Epithelial cell of proximal tubule (primary cell): ENCODE data around the gene LRP1-AS. TPM values are rescaled to one million over a fixed set of nuclear protein-coding genes. Genes with fewer than 3 reads are reported as not detected.
A peak's percentile ranks its signal among the peaks of the same experiment; 100 is the strongest.

Experiments
- DNase-seq: peaks from one replicate; pipeline ENCODE4 v3.0.0-alpha.2; 2011; ENCODE audit warnings: low read depth
- H3K4me3 ChIP-seq: 2 replicates; pipeline ENCODE4 v1.5.1; 2011; ENCODE audit warnings: low read depth, mild to moderate bottlenecking, low read length
- total RNA-seq: library from RNA; depleted of rRNA; stranded (reverse); fragments of >200 nt; gene quantifications from 2 replicates; pipeline ENCODE4 v1.2.3, GENCODE V29; 2015
- TF ChIP-seq, protein P1 (sequence below): conservative IDR thresholded peaks from 2 replicates; pipeline ENCODE4 v1.5.1; 2012; ENCODE audit warnings: low read depth, mild to moderate bottlenecking, low read length

Gene LRP1-AS
- total RNA-seq, 1 donor from 2014 or later: not detected

DNA sequence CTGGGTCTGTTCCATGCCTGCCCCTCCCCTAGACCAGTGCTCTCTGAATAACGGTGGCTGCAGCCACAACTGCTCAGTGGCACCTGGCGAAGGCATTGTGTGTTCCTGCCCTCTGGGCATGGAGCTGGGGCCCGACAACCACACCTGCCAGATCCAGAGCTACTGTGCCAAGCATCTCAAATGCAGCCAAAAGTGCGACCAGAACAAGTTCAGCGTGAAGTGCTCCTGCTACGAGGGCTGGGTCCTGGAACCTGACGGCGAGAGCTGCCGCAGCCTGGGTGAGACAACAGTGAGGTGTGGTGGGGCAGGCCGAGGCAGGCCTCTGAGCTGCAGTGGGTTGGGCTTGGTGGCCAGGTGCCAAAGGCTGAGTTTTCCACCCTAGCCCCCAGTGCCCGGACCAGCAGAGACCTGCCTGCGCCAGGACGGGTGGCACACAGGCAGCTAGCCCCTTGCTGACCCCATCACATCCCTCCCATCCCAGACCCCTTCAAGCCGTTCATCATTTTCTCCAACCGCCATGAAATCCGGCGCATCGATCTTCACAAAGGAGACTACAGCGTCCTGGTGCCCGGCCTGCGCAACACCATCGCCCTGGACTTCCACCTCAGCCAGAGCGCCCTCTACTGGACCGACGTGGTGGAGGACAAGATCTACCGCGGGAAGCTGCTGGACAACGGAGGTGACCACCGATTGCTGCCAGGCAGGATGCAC lies 28.2 kb upstream of the LRP1-AS start:
- H3K4me3 ChIP-seq: no peak overlapping the region
- TF ChIP-seq, protein P1, sequence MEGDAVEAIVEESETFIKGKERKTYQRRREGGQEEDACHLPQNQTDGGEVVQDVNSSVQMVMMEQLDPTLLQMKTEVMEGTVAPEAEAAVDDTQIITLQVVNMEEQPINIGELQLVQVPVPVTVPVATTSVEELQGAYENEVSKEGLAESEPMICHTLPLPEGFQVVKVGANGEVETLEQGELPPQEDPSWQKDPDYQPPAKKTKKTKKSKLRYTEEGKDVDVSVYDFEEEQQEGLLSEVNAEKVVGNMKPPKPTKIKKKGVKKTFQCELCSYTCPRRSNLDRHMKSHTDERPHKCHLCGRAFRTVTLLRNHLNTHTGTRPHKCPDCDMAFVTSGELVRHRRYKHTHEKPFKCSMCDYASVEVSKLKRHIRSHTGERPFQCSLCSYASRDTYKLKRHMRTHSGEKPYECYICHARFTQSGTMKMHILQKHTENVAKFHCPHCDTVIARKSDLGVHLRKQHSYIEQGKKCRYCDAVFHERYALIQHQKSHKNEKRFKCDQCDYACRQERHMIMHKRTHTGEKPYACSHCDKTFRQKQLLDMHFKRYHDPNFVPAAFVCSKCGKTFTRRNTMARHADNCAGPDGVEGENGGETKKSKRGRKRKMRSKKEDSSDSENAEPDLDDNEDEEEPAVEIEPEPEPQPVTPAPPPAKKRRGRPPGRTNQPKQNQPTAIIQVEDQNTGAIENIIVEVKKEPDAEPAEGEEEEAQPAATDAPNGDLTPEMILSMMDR: peak; percentile 61
- DNase-seq: no peak

DNA sequence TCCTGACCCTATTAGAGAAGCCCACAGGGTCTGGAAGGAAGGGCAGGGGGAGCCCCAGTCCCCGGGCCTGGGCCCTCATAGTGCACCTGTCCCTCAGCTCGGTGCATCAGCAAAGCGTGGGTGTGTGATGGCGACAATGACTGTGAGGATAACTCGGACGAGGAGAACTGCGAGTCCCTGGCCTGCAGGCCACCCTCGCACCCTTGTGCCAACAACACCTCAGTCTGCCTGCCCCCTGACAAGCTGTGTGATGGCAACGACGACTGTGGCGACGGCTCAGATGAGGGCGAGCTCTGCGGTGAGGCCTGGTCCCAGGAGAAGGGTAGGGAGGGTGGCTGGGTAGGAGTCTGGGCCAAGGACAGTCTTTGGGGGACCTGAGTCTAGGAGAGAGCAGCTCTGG lies 26.3 kb upstream of the LRP1-AS start:
- TF ChIP-seq, protein P1: no peak
- DNase-seq: no peak
- H3K4me3 ChIP-seq: no peak overlapping the region

DNA sequence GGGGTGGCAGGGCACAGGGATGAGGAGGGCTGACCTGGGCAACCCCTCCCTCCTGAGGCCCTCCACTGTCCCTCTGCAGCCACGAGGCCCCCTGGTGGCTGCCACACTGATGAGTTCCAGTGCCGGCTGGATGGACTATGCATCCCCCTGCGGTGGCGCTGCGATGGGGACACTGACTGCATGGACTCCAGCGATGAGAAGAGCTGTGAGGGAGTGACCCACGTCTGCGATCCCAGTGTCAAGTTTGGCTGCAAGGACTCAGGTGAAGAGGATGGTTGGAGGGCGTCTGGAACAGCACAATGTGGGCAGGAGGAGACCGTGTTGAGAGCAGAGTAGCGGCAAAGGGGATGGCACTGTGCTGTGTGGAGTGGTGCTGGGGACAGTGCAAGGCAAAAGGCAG lies 25.7 kb upstream of the LRP1-AS start:
- TF ChIP-seq, protein P1: peak; percentile 72
- DNase-seq: no peak

DNA sequence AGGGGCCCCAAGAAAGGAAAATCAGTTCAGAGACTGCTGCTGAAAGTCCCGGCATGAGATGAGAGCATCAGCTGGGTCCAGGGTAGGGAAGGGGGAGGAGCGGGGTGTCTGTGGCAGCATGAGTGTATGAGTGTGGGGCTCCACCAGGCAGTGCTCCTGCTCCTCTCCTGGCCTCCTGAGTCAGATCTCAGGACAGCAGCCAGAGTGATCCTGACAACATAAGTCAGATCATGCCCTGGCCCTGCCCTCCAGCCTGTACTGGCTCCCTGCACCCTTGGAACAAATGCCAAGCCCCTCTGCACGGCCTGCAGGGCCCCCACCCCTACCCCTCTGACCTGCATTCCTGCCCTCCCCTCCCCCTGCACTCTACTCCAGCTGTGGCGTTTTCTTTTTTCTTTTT lies 24.2 kb upstream of the LRP1-AS start:
- DNase-seq: no peak
- TF ChIP-seq, protein P1: no peak
- no peak overlapping the region for H3K4me3 ChIP-seq

More for the DNA sequence above, 25.7 kb upstream of the LRP1-AS start:
- H3K4me3 ChIP-seq: no peak overlapping the region

DNA sequence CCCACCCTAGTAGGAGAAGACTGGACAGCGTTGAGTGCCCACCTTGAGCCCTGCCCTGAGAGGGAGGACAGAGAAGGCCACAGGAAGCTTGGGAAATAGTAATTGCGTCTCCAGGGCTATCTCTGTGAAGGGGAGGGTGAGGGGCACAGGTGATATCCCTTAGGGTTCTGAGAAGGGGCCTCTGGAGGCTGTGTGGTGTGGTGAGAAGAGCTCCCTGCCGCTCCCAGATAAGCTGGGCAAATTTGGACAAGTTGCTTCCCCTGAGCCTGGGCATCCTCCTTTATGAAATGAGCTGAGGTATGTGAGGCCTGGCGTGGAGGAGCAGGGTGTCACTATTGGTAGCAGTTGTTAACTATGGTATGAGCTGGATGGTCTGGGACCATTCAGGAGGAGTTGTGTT lies 23.5 kb upstream of the LRP1-AS start:
- TF ChIP-seq, protein P1: no peak
- DNase-seq: no peak
- no peak overlapping the region for H3K4me3 ChIP-seq

DNA sequence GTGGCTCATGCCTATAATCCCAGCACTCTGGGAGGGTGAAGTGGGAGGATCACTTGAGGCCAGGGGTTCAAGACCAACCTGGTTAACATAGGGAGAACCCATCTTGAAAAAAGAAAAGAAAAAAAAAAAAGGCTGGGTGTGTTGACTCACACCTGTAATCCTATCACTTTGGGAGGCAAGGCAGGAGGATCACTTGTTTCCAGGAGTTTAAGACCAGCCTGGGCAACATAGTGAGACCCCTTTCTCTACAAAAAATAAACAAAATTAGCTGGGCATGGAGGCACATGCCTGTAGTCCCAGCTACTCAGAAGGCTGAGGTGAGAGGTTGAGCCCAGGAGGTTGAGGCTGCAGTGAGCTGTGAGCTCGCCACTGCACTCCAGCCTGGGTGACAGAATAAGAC lies 23.0 kb upstream of the LRP1-AS start:
- no peak for DNase-seq
- no peak overlapping the region for H3K4me3 ChIP-seq
- TF ChIP-seq, protein P1: no peak

DNA sequence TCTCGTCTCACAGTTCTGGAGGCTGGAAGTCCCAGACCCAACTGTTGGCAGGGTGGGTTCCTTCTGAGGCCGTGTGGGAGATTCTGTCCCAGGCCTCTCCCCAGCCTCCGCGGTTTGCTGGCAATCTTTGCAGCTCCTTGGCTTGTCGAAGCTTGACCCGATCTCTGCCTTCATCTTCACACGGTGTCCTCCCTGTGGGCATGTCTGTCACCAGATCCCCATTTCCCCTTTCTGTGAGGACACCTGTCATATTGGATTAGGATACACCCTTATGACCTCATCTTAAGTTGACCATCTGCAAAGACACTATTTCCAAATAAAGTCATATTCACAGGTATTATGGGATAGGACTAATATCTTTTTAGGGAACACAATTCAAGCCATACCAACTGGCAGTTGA lies 22.6 kb upstream of the LRP1-AS start:
- H3K4me3 ChIP-seq: no peak overlapping the region
- TF ChIP-seq, protein P1: no peak
- no peak for DNase-seq
